ENCODE data around the gene CCDC77.

DNA sequence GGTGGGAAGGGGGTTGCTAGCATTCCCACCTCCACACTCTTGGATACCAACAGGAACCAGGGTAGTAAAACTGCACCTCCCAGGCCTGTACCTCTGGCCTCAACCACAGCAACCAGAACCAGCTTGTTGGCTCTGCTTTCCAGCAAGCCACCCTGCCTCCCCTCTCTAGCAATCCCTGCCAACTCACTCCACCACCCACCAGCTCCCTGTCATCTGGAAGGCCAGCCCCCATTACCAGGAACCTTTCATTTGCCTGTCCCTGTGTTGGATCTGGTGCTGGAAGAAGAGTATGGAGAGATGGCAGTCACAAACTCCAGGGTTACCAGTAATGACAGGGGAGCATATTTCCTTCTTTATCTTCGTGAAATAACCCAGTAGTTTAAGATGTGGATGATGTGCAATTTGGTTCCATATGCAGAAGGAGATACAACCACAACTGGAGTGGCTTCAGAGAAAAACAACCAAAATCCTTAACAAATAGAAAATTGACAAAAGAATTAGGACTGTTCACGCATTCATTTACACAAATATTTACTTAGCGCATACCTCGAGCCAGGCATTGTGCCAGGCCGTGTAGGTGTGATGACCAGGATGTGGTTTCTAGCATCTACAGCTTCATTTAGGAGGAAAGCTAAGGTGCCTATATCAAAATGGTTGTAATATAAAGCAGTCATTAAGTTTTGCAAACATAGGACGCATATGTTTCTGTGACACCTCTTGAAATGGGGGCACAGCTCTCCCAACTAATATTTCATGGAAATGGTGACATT lies 61.7 kb downstream of the CCDC77 start:
- TF ChIP-seq, protein P1, sequence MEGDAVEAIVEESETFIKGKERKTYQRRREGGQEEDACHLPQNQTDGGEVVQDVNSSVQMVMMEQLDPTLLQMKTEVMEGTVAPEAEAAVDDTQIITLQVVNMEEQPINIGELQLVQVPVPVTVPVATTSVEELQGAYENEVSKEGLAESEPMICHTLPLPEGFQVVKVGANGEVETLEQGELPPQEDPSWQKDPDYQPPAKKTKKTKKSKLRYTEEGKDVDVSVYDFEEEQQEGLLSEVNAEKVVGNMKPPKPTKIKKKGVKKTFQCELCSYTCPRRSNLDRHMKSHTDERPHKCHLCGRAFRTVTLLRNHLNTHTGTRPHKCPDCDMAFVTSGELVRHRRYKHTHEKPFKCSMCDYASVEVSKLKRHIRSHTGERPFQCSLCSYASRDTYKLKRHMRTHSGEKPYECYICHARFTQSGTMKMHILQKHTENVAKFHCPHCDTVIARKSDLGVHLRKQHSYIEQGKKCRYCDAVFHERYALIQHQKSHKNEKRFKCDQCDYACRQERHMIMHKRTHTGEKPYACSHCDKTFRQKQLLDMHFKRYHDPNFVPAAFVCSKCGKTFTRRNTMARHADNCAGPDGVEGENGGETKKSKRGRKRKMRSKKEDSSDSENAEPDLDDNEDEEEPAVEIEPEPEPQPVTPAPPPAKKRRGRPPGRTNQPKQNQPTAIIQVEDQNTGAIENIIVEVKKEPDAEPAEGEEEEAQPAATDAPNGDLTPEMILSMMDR (IDR thresholded peaks at IDR 0.05): no peak
- TF ChIP-seq POLR2AphosphoS5 (IDR thresholded peaks at IDR 0.05) (peak in 1 of 3 donors; percentile 42), POLR2A (IDR thresholded peaks at IDR 0.05) (no peak), EP300 (IDR thresholded peaks at IDR 0.05) (no peak)

Measured in stomach (tissue), 4 donors.